Motor neuron (in vitro differentiated cells): ENCODE measurements around the gene SEPTIN2. TPM values are rescaled to one million over a fixed set of nuclear protein-coding genes. Genes with fewer than 3 reads are reported as not detected.

ENCODE experiments used
- ATAC-seq, 8 experiments: fragments of 200-7000 bp; cut with Tn5 transposase; replicated peaks in 6 of 8; 2 replicates each; pipeline ENCODE4 v1.8.0; 2021; ENCODE audit warnings: mild to moderate bottlenecking in 8 of 8, moderate library complexity in 8 of 8
- H3K27ac ChIP-seq, 2 donors: fragments of 250-450 bp; sonication (Bioruptor Pico); 2 replicates each; pipeline ENCODE4 v1.9.0; 2021; ENCODE audit warnings: antibody characterized with exemption in 2 of 2, mild to moderate bottlenecking in 2 of 2, moderate library complexity in 1 of 2
- H3K4me1 ChIP-seq, 2 donors: fragments of 250-450 bp; sonication (Bioruptor Pico); replicated peaks in 1 of 2; 2 replicates each; pipeline ENCODE4 v1.6.1; 2021; ENCODE audit warnings: antibody characterized with exemption in 2 of 2, mild to moderate bottlenecking in 2 of 2, moderate library complexity in 1 of 2
- H3K4me3 ChIP-seq, 5 donors: fragments of 250-450 bp; sonication (Bioruptor Pico); 2 replicates each; pipeline ENCODE4 v1.9.0; 2021; ENCODE audit warnings: antibody characterized with exemption in 5 of 5, mild to moderate bottlenecking in 5 of 5, moderate library complexity in 4 of 5
- WGBS, 10 experiments: fragments of 450-650 bp; shearing (Covaris generic); methylation state at CpG; one replicate each; pipeline ENCODE4 v1.0.0; 2022; 5-methylcytosine and 5-hydroxymethylcytosine counted together
- in situ Hi-C, 9 experiments: fragments of 400-800 bp; cut with MboI; loops; one replicate each; pipeline ENCODE4 v1.15.0; 2021; ENCODE audit warnings: low sequenced_read_pairs in 9 of 9, low pct_unique_long_range_greater_than_20kb in 2 of 9; ENCODE audit not compliant: unreplicated experiment in 9 of 9
- total RNA-seq, 8 experiments: library from RNA; unstranded; fragments of 300-600 nt; gene quantifications; 2 replicates each; pipeline versions ENCODE4 v1.2.3 to v1.2.4, GENCODE V29; 2022

Gene SEPTIN2
- total RNA-seq, 8 experiments from 2014 or later: 163 to 382 (median 269) TPM

DNA sequence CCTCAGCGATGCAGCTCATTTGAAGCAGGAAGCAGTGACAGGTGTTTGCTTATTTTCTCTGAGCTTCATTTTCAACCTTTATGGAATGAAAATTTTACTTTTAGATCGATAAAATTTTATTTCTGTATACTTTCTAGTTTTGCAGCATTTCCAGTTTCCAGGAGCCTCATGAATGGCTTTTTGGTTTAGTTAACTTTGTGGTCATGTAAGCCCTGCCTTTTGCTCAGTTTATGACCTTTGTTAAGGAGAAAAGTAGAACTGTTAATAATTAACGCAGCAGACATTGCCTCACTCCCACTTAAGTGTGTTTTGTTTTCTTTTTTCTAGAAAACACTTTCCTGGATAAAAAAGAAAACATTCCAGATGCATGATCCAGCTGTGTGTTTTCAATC, 35.9 kb downstream of the SEPTIN2 start:
- no peak for ATAC-seq
- H3K4me3 ChIP-seq: no peak overlapping the region
- no peak overlapping the region for H3K27ac ChIP-seq
- in situ Hi-C loops: no loop called here
- peaks cover 0 to 5% of the 10 kb centered on the region in 2 donors for H3K4me1 ChIP-seq
- WGBS, 10 experiments: 7 to 78% (median 47%) methylated on average over 1 to 3 of the region's 3 CpGs

GRCh38 chr2:241352227-241352626, 36.5 kb downstream of the SEPTIN2 start:
- no peak for ATAC-seq
- in situ Hi-C loops: no loop called here
- WGBS, 10 experiments: 67 to 100% (median 91%) methylated on average over 1 to 3 of the region's 3 CpGs
- no peak overlapping the region for H3K4me3 ChIP-seq
- no peak overlapping the region for H3K27ac ChIP-seq
- peaks cover 3 to 5% of the 10 kb centered on the region in 2 donors for H3K4me1 ChIP-seq

DNA sequence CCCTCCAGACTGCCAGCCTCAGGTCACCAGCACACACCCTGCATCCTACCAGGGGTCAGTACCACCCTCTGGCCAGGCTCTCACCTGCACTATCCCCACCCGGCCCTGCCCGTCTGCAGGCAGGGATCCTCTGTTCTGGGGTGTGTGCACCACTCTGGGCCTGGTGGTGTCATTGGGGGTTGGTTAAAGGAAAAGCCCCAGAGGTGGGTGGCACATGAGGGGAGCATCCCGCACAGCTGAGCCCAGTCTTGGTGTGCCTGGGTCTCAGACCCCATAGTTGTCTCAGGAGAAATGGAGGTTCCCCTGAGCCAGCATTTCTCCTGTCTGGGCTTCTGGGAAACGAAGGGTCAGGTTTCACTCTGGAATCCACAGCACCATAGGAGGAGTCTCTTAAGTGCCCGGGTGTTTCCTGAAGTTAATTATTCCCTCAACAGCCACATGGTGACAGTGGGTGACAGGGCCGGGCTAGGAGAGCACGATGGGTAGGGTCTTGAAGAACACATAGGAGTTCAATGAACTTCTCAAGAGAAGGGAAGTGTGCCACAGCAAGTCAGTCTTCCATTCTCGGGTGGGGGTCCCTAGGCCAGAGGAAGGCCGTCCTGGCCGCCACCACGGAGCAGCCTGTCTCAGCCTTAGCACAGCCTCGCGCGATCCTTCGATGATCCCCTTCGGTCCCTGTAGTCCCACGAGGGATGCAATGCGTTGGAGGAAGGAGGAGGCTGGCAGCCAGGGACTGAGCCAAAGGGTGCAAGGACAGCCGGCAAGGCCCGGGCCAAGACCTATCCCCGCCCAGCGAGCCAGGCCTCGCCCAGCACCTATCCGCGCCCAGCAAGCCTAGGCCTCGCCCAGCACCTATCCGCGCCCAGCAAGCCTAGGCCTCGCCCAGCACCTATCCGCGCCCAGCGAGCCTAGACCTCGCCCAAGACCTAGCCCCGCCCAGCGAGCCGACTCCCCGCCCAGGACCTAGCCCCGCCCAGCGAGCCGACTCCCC, 39.2 kb downstream of the SEPTIN2 start:
- peak in 7 of 8 experiments; percentile 12 to 52 (median 28) for ATAC-seq
- peak overlapping the region; percentile 24 to 47 (median 36) for H3K4me3 ChIP-seq
- peak overlapping the region in 1 of 2 donors; percentile 83 for H3K27ac ChIP-seq
- H3K4me1 ChIP-seq: peaks cover 5 to 9% of the 10 kb centered on the region in 2 donors
- whole genome bisulfite sequencing, 10 experiments: 16 to 60% (median 50%) methylated on average over 1 to 5 of the region's 40 CpGs; no CpG with 5 or more reads in 5 of the 10 experiments
- in situ Hi-C loops: no loop called here

DNA sequence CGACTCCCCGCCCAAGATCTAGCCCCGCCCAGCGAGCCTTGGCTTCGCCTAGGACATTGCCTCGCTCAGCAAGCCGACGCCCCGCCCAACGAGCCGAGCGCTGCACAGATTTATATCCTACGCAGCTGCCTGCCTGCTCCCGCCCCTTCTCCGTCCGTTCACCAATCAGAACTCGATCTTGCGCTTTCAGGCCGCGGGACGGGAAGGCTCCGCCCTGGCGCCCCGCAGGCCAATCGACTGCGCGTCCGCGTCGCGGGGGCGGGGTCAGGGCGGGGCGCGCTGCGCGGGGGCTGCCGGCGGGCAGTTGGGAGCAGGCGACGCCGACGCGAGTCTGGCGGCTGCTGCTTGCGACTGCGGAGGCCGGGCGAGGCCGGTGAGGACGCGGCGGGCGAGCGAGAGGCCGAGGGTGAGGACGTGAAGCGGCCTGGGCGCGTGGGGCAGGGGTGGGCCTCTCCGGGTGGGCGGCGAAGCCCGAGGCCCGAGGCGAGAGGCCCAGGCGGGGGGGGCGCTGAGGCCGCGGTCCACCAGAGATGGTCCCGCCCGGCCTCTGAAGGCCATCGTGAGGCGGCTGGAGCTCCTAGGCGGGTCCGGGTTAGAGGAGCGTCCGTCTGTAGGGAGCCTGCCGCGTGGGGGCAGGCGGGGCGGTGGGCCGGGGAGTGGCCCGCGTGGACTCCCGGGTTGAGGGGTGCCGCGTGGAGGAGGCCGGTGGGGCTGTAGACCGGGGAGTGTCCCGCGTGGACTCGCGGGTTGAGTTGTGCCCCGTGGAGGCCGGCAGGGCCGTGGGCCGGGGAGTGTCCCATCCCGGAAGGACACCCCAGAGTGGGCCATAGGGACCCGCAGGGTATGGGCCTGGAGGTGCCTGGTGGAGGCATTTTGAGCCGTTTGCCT, 40.5 kb downstream of the SEPTIN2 start, which contains the start of gene FARP2:
Gene FARP2 (plus strand): TSS at position 303 of the 888 bp plus-strand sequence. CDS start 16,823 bp downstream, outside the sequence.
- Histone ChIP-seq H3K27ac (peak within 1 kb of the TSS; percentile 13 to 83), H3K4me3 (peak within 1 kb of the TSS; percentile 59 to 88 (median 75)), H3K4me1 (peaks cover 5 to 9% of the 10 kb centered on the region in 2 donors)
- peak; percentile 87 to 94 (median 91) for ATAC-seq
- in situ Hi-C loops: no loop called here
- WGBS, 10 experiments: 0 to 7% (median 1%) methylated on average over 1 to 13 of the region's 101 CpGs; no CpG with 5 or more reads in 6 of the 10 experiments

DNA sequence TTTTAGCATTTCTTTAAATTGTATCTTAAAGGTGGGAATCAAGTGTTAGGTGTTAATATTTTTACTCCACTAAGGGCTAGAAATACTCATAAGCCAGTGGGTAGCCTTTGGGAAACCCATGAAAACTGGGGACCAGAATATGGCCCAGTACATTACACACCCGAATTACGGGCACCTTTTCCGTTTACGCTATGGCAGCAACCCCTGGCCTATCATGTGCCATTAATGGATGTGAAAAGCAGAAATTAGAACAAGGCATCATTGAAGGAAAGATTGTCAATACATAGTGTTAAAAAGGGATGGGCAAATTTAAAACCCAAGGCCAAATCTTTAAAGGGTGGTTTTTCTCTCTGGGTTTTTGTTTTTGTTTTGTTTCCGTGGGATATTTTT, 41.1 kb downstream of the SEPTIN2 start:
- in situ Hi-C loops: no loop called here
- 0 to 44% (median 24%) methylated on average over 1 to 5 of the region's 5 CpGs; no CpG with 5 or more reads in 2 of the 10 experiments for WGBS, 10 experiments
- Histone ChIP-seq H3K27ac (no peak overlapping the region), H3K4me1 (peaks cover 5 to 9% of the 10 kb centered on the region in 2 donors), H3K4me3 (peak overlapping the region; percentile 59 to 88 (median 75))
- ATAC-seq: no peak

GRCh38 chr2:241357531-241357930, 41.8 kb downstream of the SEPTIN2 start:
- in situ Hi-C loops: no loop called here
- no peak for ATAC-seq
- peaks cover 5 to 9% of the 10 kb centered on the region in 2 donors for H3K4me1 ChIP-seq
- no peak overlapping the region for H3K27ac ChIP-seq
- 0 to 83% (median 45%) methylated on average over 1 to 3 of the region's 3 CpGs; no CpG with 5 or more reads in 1 of the 10 experiments for WGBS, 10 experiments
- peak overlapping the region in 2 of 5 donors; percentile 75 to 88 for H3K4me3 ChIP-seq

DNA sequence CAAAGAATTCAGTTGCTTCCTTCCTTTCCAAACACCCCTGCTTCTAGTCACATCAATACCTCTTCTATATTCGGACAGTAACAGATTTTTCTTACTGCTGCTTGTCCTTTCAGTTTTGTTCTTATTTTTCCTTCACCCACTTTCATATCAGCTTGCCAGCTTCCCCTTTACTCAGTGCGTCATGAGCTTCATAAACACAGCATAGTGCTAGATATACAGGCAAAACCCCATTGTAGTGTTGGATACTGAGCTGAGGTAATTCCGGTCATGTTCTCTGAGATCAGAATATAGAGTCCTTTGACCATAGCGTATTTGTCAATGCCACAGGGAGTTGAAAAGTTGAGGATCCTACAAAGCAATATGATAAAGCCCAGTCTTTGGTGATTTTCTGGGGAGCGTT, 42.7 kb downstream of the SEPTIN2 start:
- 65 to 96% (median 89%) methylated on average over 1 to 5 of the region's 5 CpGs for WGBS, 10 experiments
- no peak for ATAC-seq
- in situ Hi-C loops: no loop called here
- Histone ChIP-seq H3K27ac (no peak overlapping the region), H3K4me1 (peaks cover 5 to 9% of the 10 kb centered on the region in 2 donors), H3K4me3 (no peak overlapping the region)

DNA sequence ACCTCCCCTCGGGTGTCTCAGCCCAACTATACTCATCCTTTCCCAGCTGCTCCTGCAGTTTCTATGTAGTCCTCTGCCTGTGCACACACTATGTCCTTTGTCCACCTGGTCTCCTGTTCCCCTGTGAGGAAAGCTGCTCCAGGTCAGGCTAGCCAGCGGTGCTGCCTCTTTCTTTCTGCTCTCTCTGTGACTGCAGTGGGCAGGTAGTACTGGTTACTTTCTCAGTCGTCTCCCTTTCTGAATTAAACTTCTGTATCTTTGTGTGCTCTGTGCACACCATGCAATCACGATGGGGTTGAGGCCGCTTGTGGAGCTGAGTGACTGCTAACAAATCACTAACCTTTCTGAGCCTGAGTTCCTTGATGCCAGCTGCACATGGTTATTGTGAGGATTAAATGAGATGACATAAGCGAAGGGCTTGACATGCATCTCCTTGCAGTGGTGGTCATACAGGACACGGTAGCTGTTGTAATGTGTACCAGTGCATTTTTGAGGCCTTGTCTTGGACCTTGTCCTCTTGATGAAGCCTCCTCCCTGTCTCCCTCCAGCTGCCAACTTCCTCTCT, 43.8 kb downstream of the SEPTIN2 start:
- H3K4me1 ChIP-seq: peaks cover 5 to 9% of the 10 kb centered on the region in 2 donors
- H3K27ac ChIP-seq: no peak overlapping the region
- 50 to 100% (median 94%) methylated on average over 1 to 7 of the region's 7 CpGs; no CpG with 5 or more reads in 2 of the 10 experiments for WGBS, 10 experiments
- H3K4me3 ChIP-seq: no peak overlapping the region
- no peak for ATAC-seq
- in situ Hi-C loops: no loop called here

GRCh38 chr2:241363426-241363825, 47.7 kb downstream of the SEPTIN2 start:
- Histone ChIP-seq H3K27ac (no peak overlapping the region), H3K4me1 (no peaks in the 10 kb centered on the region), H3K4me3 (no peak overlapping the region)
- 27 to 100% (median 89%) methylated on average over 1 to 7 of the region's 7 CpGs; no CpG with 5 or more reads in 3 of the 10 experiments for WGBS, 10 experiments
- ATAC-seq: peak in 2 of 8 experiments; percentile 20 to 70
- in situ Hi-C loops: no loop called here

DNA sequence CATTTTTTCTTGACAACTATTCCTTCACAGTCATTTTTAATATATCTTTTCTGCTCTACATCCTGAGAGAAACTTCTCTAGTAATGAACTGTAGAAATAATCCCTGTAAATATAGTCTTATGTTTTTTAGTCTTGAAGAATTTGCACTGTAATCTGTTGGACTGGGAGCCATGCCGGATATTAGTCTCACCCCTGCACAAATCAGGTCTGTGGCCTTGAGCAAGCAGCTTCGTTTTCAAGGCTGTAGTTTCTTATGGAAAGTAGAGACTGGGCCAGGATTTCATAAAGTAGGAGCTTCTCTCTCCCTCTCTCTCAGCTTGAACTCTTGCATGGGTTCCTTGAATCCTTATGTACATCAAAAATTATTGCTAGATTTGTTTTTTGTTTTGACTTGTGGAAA, 49.1 kb downstream of the SEPTIN2 start:
- H3K27ac ChIP-seq: no peak overlapping the region
- ATAC-seq: no peak

GRCh38 chr2:241366678-241367077, 51.0 kb downstream of the SEPTIN2 start:
- ATAC-seq: peak in 2 of 8 experiments; percentile 71 to 80
- no peak overlapping the region for H3K27ac ChIP-seq

More for the DNA sequence above, 49.1 kb downstream of the SEPTIN2 start:
- Histone ChIP-seq H3K4me3 (no peak overlapping the region), H3K4me1 (no peaks in the 10 kb centered on the region)
- in situ Hi-C loops: no loop called here
- 50 to 100% (median 74%) methylated on average over 1 to 2 of the region's 2 CpGs for WGBS, 10 experiments

DNA sequence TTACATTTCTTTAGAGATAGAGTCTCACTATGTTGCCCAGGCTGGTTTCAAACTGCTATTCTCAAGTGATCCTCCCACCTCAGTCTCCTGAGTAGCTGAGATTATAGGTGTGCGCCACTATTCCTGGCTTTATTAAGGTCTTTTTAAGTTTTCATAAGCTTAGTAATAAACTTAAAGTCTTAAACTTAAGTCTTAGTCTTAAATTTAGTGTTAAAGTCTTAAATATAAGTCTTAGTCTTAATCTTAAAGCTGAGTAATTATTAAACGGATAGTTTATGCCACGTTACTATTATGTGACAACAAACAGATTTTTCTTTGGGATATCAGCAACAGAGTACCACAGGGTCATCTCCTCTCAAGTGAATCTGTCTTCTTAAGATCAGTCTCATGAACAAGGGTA, 52.9 kb downstream of the SEPTIN2 start:
- no peak for ATAC-seq
- WGBS, 10 experiments: 71 to 100% (median 95%) methylated on average over 1 to 3 of the region's 3 CpGs; no CpG with 5 or more reads in 1 of the 10 experiments
- H3K4me3 ChIP-seq: no peak overlapping the region
- in situ Hi-C loops: no loop called here
- H3K27ac ChIP-seq: no peak overlapping the region
- H3K4me1 ChIP-seq: no peaks in the 10 kb centered on the region

More at GRCh38 chr2:241366678-241367077, 51.0 kb downstream of the SEPTIN2 start:
- no peak overlapping the region for H3K4me3 ChIP-seq
- WGBS, 10 experiments: 20 to 100% (median 84%) methylated on average over 1 to 2 of the region's 2 CpGs
- in situ Hi-C loops: no loop called here
- H3K4me1 ChIP-seq: no peaks in the 10 kb centered on the region
